ENCODE measurements around the gene MUTYH.

MUTYH gene

GRCh38 chr1:45359882-45360513 is 19.8 kb upstream of the MUTYH start:
- no peak overlapping the region for H3K9ac ChIP-seq (ENCODE audit: low read depth, low read length, poor library complexity)
- no peak overlapping the region for H3K4ac ChIP-seq (ENCODE audit: low read length)
- H3K4me2 ChIP-seq (ENCODE audit: insufficient read depth, low read length, poor library complexity, severe bottlenecking): no peak overlapping the region
- no peak overlapping the region for H4K91ac ChIP-seq (ENCODE audit: low read depth, low read length, poor library complexity)
- no peak overlapping the region for H3K18ac ChIP-seq (ENCODE audit: low read length)
- H3K27ac ChIP-seq (replicated peaks; ENCODE audit: low read length): no peak overlapping the region
- H3K14ac ChIP-seq (ENCODE audit: low read length): no peak overlapping the region
- H3K23ac ChIP-seq (ENCODE audit: low read depth, low read length, poor library complexity): no peak overlapping the region
- H2BK120ac ChIP-seq (ENCODE audit: low read depth, low read length): no peak overlapping the region
- H2AK5ac ChIP-seq (ENCODE audit: low read depth, low read length): no peak overlapping the region
- H3K4me1 ChIP-seq (ENCODE audit: control insufficient read depth in 2 of 2, insufficient read depth in 1 of 2, low read depth in 1 of 2, low read length in 2 of 2): peaks cover 0 to 7% of the 10 kb centered on the region in 2 donors
- no peak overlapping the region for H2BK5ac ChIP-seq (ENCODE audit: low read length)
- WGBS, 2 donors (ENCODE audit: extremely low coverage in 2 of 2, insufficient read length in 2 of 2, insufficient replicate concordance in 1 of 2): no CpG with 5 or more reads among the region's 7 CpGs
- no peak for DNase-seq (ENCODE audit: low spot score)
- no peak overlapping the region for H4K8ac ChIP-seq (ENCODE audit: low read depth, low read length)
- no peak overlapping the region for H3K4me3 ChIP-seq (ENCODE audit: low read length in 2 of 2)
- H3K9me3 ChIP-seq (replicated peaks in 1 of 2; ENCODE audit: control insufficient read depth in 2 of 2, insufficient read depth in 1 of 2, low read depth in 1 of 2, low read length in 2 of 2): peaks cover 0 to 3% of the 10 kb centered on the region in 2 donors
- H2BK15ac ChIP-seq (ENCODE audit: low read length): no peak overlapping the region
- H2AFZ ChIP-seq (ENCODE audit: low read length): peak overlapping the region; percentile 81
- no peaks in the 10 kb centered on the region for H3K36me3 ChIP-seq (replicated peaks in 1 of 2; ENCODE audit: control insufficient read depth in 2 of 2, insufficient read depth in 2 of 2, low read length in 2 of 2)
- H2BK12ac ChIP-seq (ENCODE audit: low read length): no peak overlapping the region
- no peaks in the 10 kb centered on the region for H3K79me1 ChIP-seq (ENCODE audit: low read depth, low read length)
- H3K27me3 ChIP-seq (ENCODE audit: control insufficient read depth in 3 of 3, insufficient read depth in 3 of 3, low read depth in 1 of 3, low read length in 3 of 3): peaks cover 0 to 16% (median 0%) of the 10 kb centered on the region in 3 experiments

- Histone ChIP-seq H4K8ac (ENCODE audit: low read depth, low read length) (no peak overlapping the region), H2BK120ac (ENCODE audit: low read depth, low read length) (no peak overlapping the region), H3K4me3 (ENCODE audit: low read length in 2 of 2) (no peak overlapping the region), H3K79me1 (ENCODE audit: low read depth, low read length) (no peaks in the 10 kb centered on the region), H2BK15ac (ENCODE audit: low read length) (no peak overlapping the region), H3K9ac (ENCODE audit: low read depth, low read length, poor library complexity) (no peak overlapping the region), H2BK12ac (ENCODE audit: low read length) (no peak overlapping the region), H3K18ac (ENCODE audit: low read length) (no peak overlapping the region), H3K9me3 (replicated peaks in 1 of 2; ENCODE audit: control insufficient read depth in 2 of 2, insufficient read depth in 1 of 2, low read depth in 1 of 2, low read length in 2 of 2) (no peaks in the 10 kb centered on the region), H3K27me3 (ENCODE audit: control insufficient read depth in 3 of 3, insufficient read depth in 3 of 3, low read depth in 1 of 3, low read length in 3 of 3) (peaks cover 0 to 16% (median 0%) of the 10 kb centered on the region in 3 experiments), H3K4me1 (ENCODE audit: control insufficient read depth in 2 of 2, insufficient read depth in 1 of 2, low read depth in 1 of 2, low read length in 2 of 2) (peaks cover 0 to 7% of the 10 kb centered on the region in 2 donors), H3K27ac (replicated peaks; ENCODE audit: low read length) (no peak overlapping the region), H2AFZ (ENCODE audit: low read length) (no peak overlapping the region), H3K23ac (ENCODE audit: low read depth, low read length, poor library complexity) (no peak overlapping the region), H3K4me2 (ENCODE audit: insufficient read depth, low read length, poor library complexity, severe bottlenecking) (no peak overlapping the region), H3K4ac (ENCODE audit: low read length) (no peak overlapping the region), H3K36me3 (replicated peaks in 1 of 2; ENCODE audit: control insufficient read depth in 2 of 2, insufficient read depth in 2 of 2, low read length in 2 of 2) (no peaks in the 10 kb centered on the region), H3K14ac (ENCODE audit: low read length) (no peak overlapping the region), H2AK5ac (ENCODE audit: low read depth, low read length) (no peak overlapping the region), H4K91ac (ENCODE audit: low read depth, low read length, poor library complexity) (no peak overlapping the region), H2BK5ac (ENCODE audit: low read length) (no peak overlapping the region)
- no peak for DNase-seq (ENCODE audit: low spot score)
- no CpG with 5 or more reads among the region's 4 CpGs for WGBS, 2 donors (ENCODE audit: extremely low coverage in 2 of 2, insufficient read length in 2 of 2, insufficient replicate concordance in 1 of 2)
Measured at GRCh38 chr1:45356186-45356585, 15.9 kb upstream of the MUTYH start.

GRCh38 chr1:45355683-45356082 is 15.4 kb upstream of the MUTYH start:
- Histone ChIP-seq H2AFZ (ENCODE audit: low read length) (no peak overlapping the region), H2BK15ac (ENCODE audit: low read length) (no peak overlapping the region), H2BK5ac (ENCODE audit: low read length) (no peak overlapping the region), H2AK5ac (ENCODE audit: low read depth, low read length) (no peak overlapping the region), H3K4me1 (ENCODE audit: control insufficient read depth in 2 of 2, insufficient read depth in 1 of 2, low read depth in 1 of 2, low read length in 2 of 2) (peaks cover 0 to 7% of the 10 kb centered on the region in 2 donors), H3K4ac (ENCODE audit: low read length) (no peak overlapping the region), H3K27me3 (ENCODE audit: control insufficient read depth in 3 of 3, insufficient read depth in 3 of 3, low read depth in 1 of 3, low read length in 3 of 3) (peaks cover 0 to 19% (median 0%) of the 10 kb centered on the region in 3 experiments), H2BK12ac (ENCODE audit: low read length) (no peak overlapping the region), H4K91ac (ENCODE audit: low read depth, low read length, poor library complexity) (no peak overlapping the region), H3K4me3 (ENCODE audit: low read length in 2 of 2) (no peak overlapping the region), H3K4me2 (ENCODE audit: insufficient read depth, low read length, poor library complexity, severe bottlenecking) (no peak overlapping the region), H3K27ac (replicated peaks; ENCODE audit: low read length) (no peak overlapping the region), H3K9ac (ENCODE audit: low read depth, low read length, poor library complexity) (no peak overlapping the region), H3K18ac (ENCODE audit: low read length) (no peak overlapping the region), H3K9me3 (replicated peaks in 1 of 2; ENCODE audit: control insufficient read depth in 2 of 2, insufficient read depth in 1 of 2, low read depth in 1 of 2, low read length in 2 of 2) (no peaks in the 10 kb centered on the region), H4K8ac (ENCODE audit: low read depth, low read length) (no peak overlapping the region), H2BK120ac (ENCODE audit: low read depth, low read length) (no peak overlapping the region), H3K36me3 (replicated peaks in 1 of 2; ENCODE audit: control insufficient read depth in 2 of 2, insufficient read depth in 2 of 2, low read length in 2 of 2) (no peaks in the 10 kb centered on the region), H3K14ac (ENCODE audit: low read length) (no peak overlapping the region), H3K79me1 (ENCODE audit: low read depth, low read length) (no peaks in the 10 kb centered on the region), H3K23ac (ENCODE audit: low read depth, low read length, poor library complexity) (no peak overlapping the region)
- WGBS, 2 donors (ENCODE audit: extremely low coverage in 2 of 2, insufficient read length in 2 of 2, insufficient replicate concordance in 1 of 2): no CpG with 5 or more reads among the region's 2 CpGs
- no peak for DNase-seq (ENCODE audit: low spot score)

DNA sequence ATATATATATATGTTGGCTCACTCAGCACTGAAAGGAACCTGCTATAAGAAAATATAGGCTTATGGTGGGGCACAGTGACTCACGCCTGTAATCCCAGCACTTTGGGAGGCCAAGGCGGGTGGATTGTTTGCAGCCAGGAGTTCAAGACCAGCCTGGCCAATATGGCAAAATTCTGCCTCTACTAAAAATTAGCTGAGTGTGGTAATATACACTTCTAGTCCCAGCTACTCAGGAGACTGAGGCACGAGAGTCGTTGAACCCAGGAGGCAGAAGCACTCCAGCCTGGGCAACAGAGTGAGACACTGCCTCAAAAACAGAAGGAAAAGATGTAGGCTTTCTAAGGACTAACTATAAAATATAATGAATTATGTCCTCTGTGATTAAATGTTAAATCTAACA is 14.6 kb upstream of the MUTYH start:
- Histone ChIP-seq H2AFZ (ENCODE audit: low read length) (no peak overlapping the region), H3K27me3 (ENCODE audit: control insufficient read depth in 3 of 3, insufficient read depth in 3 of 3, low read depth in 1 of 3, low read length in 3 of 3) (peaks cover 0 to 19% (median 0%) of the 10 kb centered on the region in 3 experiments), H3K4me1 (ENCODE audit: control insufficient read depth in 2 of 2, insufficient read depth in 1 of 2, low read depth in 1 of 2, low read length in 2 of 2) (no peaks in the 10 kb centered on the region), H2BK15ac (ENCODE audit: low read length) (no peak overlapping the region), H3K14ac (ENCODE audit: low read length) (no peak overlapping the region), H2BK12ac (ENCODE audit: low read length) (no peak overlapping the region), H3K4me3 (ENCODE audit: low read length in 2 of 2) (no peak overlapping the region), H3K9ac (ENCODE audit: low read depth, low read length, poor library complexity) (no peak overlapping the region), H3K9me3 (replicated peaks in 1 of 2; ENCODE audit: control insufficient read depth in 2 of 2, insufficient read depth in 1 of 2, low read depth in 1 of 2, low read length in 2 of 2) (no peaks in the 10 kb centered on the region), H3K79me1 (ENCODE audit: low read depth, low read length) (no peaks in the 10 kb centered on the region), H3K23ac (ENCODE audit: low read depth, low read length, poor library complexity) (no peak overlapping the region), H2AK5ac (ENCODE audit: low read depth, low read length) (no peak overlapping the region), H3K27ac (replicated peaks; ENCODE audit: low read length) (no peak overlapping the region), H3K4ac (ENCODE audit: low read length) (no peak overlapping the region), H4K8ac (ENCODE audit: low read depth, low read length) (no peak overlapping the region), H2BK5ac (ENCODE audit: low read length) (no peak overlapping the region), H3K4me2 (ENCODE audit: insufficient read depth, low read length, poor library complexity, severe bottlenecking) (no peak overlapping the region), H3K18ac (ENCODE audit: low read length) (no peak overlapping the region), H3K36me3 (replicated peaks in 1 of 2; ENCODE audit: control insufficient read depth in 2 of 2, insufficient read depth in 2 of 2, low read length in 2 of 2) (no peaks in the 10 kb centered on the region), H4K91ac (ENCODE audit: low read depth, low read length, poor library complexity) (no peak overlapping the region), H2BK120ac (ENCODE audit: low read depth, low read length) (no peak overlapping the region)
- DNase-seq (ENCODE audit: low spot score): no peak
- no CpG with 5 or more reads among the region's 4 CpGs for WGBS, 2 donors (ENCODE audit: extremely low coverage in 2 of 2, insufficient read length in 2 of 2, insufficient replicate concordance in 1 of 2)

Measured in neuronal stem cell (in vitro differentiated cells).